Glutamatergic neuron (in vitro differentiated cells): ENCODE data around the gene BTRC. TPM values are rescaled to one million over a fixed set of nuclear protein-coding genes. Genes with fewer than 3 reads are reported as not detected.
"Not testable (repeated sequence)": the region's sequence is repeated elsewhere in the genome, so short reads cannot be mapped to it uniquely, and the experiment has no call there.

Experiments
- DNase-seq: peaks from one replicate; pipeline ENCODE4 v3.0.0; 2022
- H3K27ac Mint-ChIP-seq: one replicate; pipeline ENCODE4 v1.8.0; 2020; ENCODE audit warnings: mild to moderate bottlenecking, mixed read lengths, inconsistent platforms; ENCODE audit not compliant: unreplicated experiment
- H3K27me3 Mint-ChIP-seq: one replicate; pipeline ENCODE4 v1.8.0; 2020; ENCODE audit warnings: mild to moderate bottlenecking, moderate library complexity, mixed read lengths, inconsistent platforms; ENCODE audit not compliant: unreplicated experiment
- H3K36me3 Mint-ChIP-seq: one replicate; pipeline ENCODE4 v1.8.0; 2020; ENCODE audit warnings: mild to moderate bottlenecking, mixed read lengths, inconsistent platforms; ENCODE audit not compliant: unreplicated experiment
- H3K4me1 Mint-ChIP-seq: one replicate; pipeline ENCODE4 v1.8.0; 2020; ENCODE audit warnings: mild to moderate bottlenecking, low read depth, mixed read lengths, inconsistent platforms; ENCODE audit not compliant: unreplicated experiment
- H3K4me3 Mint-ChIP-seq: one replicate; pipeline ENCODE4 v1.8.0; 2020; ENCODE audit warnings: mild to moderate bottlenecking, mixed read lengths, inconsistent platforms; ENCODE audit not compliant: unreplicated experiment
- H3K9me3 Mint-ChIP-seq: one replicate; pipeline ENCODE4 v1.8.0; 2020; ENCODE audit warnings: mild to moderate bottlenecking, moderate library complexity, mixed read lengths, inconsistent platforms; ENCODE audit not compliant: unreplicated experiment
- total RNA-seq: library from RNA; stranded (reverse); fragmentation: NEBNext Ultra II Directional; extraction: Animal tissue kit (Norgen Biotek cat#: 25700); gene quantifications from one replicate; pipeline ENCODE4 v1.2.1, GENCODE V29; 2021; ENCODE audit not compliant: unreplicated experiment
- TF ChIP-seq, protein P1 (sequence below): fragments of 200-600 bp; sonication (generic); IDR thresholded peaks from one replicate; pipeline ENCODE4 v1.5.0; 2021; ENCODE audit not compliant: partially characterized antibody, unreplicated experiment

Gene BTRC
- total RNA-seq, 1 donor from 2014 or later: 28.9 TPM

- Mint-ChIP-seq H3K4me3 (no peak overlapping the region), H3K27ac (no peak overlapping the region), H3K27me3 (peaks cover 4% of the 10 kb centered on the region), H3K36me3 (peaks cover 3% of the 10 kb centered on the region), H3K9me3 (peaks cover 5% of the 10 kb centered on the region), H3K4me1 (no peaks in the 10 kb centered on the region)
- DNase-seq: no peak
- TF ChIP-seq, protein P1, sequence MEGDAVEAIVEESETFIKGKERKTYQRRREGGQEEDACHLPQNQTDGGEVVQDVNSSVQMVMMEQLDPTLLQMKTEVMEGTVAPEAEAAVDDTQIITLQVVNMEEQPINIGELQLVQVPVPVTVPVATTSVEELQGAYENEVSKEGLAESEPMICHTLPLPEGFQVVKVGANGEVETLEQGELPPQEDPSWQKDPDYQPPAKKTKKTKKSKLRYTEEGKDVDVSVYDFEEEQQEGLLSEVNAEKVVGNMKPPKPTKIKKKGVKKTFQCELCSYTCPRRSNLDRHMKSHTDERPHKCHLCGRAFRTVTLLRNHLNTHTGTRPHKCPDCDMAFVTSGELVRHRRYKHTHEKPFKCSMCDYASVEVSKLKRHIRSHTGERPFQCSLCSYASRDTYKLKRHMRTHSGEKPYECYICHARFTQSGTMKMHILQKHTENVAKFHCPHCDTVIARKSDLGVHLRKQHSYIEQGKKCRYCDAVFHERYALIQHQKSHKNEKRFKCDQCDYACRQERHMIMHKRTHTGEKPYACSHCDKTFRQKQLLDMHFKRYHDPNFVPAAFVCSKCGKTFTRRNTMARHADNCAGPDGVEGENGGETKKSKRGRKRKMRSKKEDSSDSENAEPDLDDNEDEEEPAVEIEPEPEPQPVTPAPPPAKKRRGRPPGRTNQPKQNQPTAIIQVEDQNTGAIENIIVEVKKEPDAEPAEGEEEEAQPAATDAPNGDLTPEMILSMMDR: no peak
These were observed 23.2 kb upstream of the BTRC start for GRCh38 chr10:101330631-101331225.

DNA sequence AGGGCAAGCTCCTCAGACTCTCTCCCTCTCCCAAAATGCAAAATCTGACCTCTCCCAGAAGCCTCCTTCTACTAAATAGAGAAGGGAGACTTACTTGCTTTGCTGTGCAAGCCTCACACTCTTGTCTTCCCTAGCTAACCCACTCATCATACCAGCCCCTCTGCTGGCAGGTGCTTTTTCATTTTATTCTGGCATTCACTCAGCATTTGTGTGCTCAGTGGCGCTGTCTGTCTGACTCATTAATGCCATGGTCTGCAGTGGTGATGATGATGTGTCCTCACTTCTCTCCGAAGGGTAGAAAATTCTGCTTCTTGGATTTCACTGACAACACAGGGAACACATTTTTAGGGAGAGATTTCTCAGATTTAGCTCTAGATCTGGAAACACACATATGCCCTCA, 22.0 kb upstream of the BTRC start:
- Mint-ChIP-seq H3K27ac (no peak overlapping the region), H3K27me3 (peaks cover 4% of the 10 kb centered on the region), H3K4me3 (no peak overlapping the region), H3K36me3 (no peaks in the 10 kb centered on the region), H3K9me3 (peaks cover 1% of the 10 kb centered on the region), H3K4me1 (no peaks in the 10 kb centered on the region)
- no peak for DNase-seq
- TF ChIP-seq, protein P1: no peak

- not testable (repeated sequence) for H3K27me3 Mint-ChIP-seq, DNase-seq, H3K27ac Mint-ChIP-seq, H3K9me3 Mint-ChIP-seq, H3K4me1 Mint-ChIP-seq, H3K4me3 Mint-ChIP-seq, H3K36me3 Mint-ChIP-seq
These were observed 19.7 kb upstream of the BTRC start for GRCh38 chr10:101334259-101334658.

- no peak for DNase-seq
- no peak overlapping the region for H3K4me3 Mint-ChIP-seq
- H3K27ac Mint-ChIP-seq: no peak overlapping the region
- TF ChIP-seq, protein P1: no peak
- no peaks in the 10 kb centered on the region for H3K36me3 Mint-ChIP-seq
- H3K9me3 Mint-ChIP-seq: no peaks in the 10 kb centered on the region
- no peaks in the 10 kb centered on the region for H3K4me1 Mint-ChIP-seq
- H3K27me3 Mint-ChIP-seq: peaks cover 7% of the 10 kb centered on the region
These were observed 17.6 kb upstream of the BTRC start for GRCh38 chr10:101336382-101336781.

GRCh38 chr10:101337836-101338235, 16.1 kb upstream of the BTRC start:
- H3K36me3 Mint-ChIP-seq: no peaks in the 10 kb centered on the region
- H3K27ac Mint-ChIP-seq: no peak overlapping the region
- no peak for DNase-seq
- TF ChIP-seq, protein P1: no peak
- H3K4me1 Mint-ChIP-seq: no peaks in the 10 kb centered on the region
- no peak overlapping the region for H3K4me3 Mint-ChIP-seq
- no peaks in the 10 kb centered on the region for H3K9me3 Mint-ChIP-seq
- peaks cover 7% of the 10 kb centered on the region for H3K27me3 Mint-ChIP-seq
